Vagina (tissue), 2 donors: ENCODE measurements around the gene DGKD. TPM values are rescaled to one million over a fixed set of nuclear protein-coding genes. Genes with fewer than 3 reads are reported as not detected.
A peak's percentile ranks its signal among the peaks of the same experiment; 100 is the strongest.

Experiments used
- DNase-seq, 2 donors: peaks; one replicate each; pipeline ENCODE4 v3.0.0-alpha.2; 2017; ENCODE audit errors: extremely low spot score in 2 of 2
- H3K27ac ChIP-seq: fragments of 200-600 bp; sonication (generic); one replicate; pipeline ENCODE4 v1.5.1; 2019
- H3K27me3 ChIP-seq: fragments of 200-600 bp; sonication (generic); one replicate; pipeline ENCODE4 v1.5.1; 2019
- H3K36me3 ChIP-seq, 2 donors: fragments of 200-600 bp; sonication (generic); one replicate each; pipeline ENCODE4 v1.5.1; 2017 to 2019
- H3K4me1 ChIP-seq: fragments of 200-600 bp; sonication (generic); one replicate; pipeline ENCODE4 v1.5.1; 2019
- H3K4me3 ChIP-seq, 2 donors: fragments of 200-600 bp; sonication (generic); 1 replicate in 1 of 2; 2 replicates in 1 of 2; pipeline ENCODE4 v1.5.1; 2016 to 2019
- H3K9me3 ChIP-seq: fragments of 200-600 bp; sonication (generic); one replicate; pipeline ENCODE4 v1.5.1; 2019
- CTCF ChIP-seq, 3 experiments: fragments of 450-650 bp in 2 of 3; fragments of 200-600 bp in 1 of 3; sonication (generic) in 1 of 3; IDR thresholded peaks; one replicate each; pipeline ENCODE4 v1.5.1; 2017 to 2019; ENCODE audit warnings: antibody characterized with exemption in 3 of 3, mild to moderate bottlenecking in 2 of 3, moderate library complexity in 2 of 3
- POLR2A ChIP-seq, 2 donors: fragments of 450-650 bp; IDR thresholded peaks; one replicate each; pipeline ENCODE4 v1.6.1; 2017; ENCODE audit warnings: antibody characterized with exemption in 2 of 2, mild to moderate bottlenecking in 2 of 2, moderate library complexity in 2 of 2
- POLR2AphosphoS5 ChIP-seq, 2 donors: sonication (generic); formaldehyde crosslinking; IDR thresholded peaks; one replicate each; pipeline ENCODE4 v1.9.0; 2017; ENCODE audit warnings: antibody characterized with exemption in 2 of 2, mild to moderate bottlenecking in 2 of 2, low read depth in 1 of 2; ENCODE audit not compliant: insufficient read depth in 1 of 2
- intact Hi-C: fragments of 100-400 bp; cut with DNase I; formaldehyde crosslinking; loops from one replicate; pipeline ENCODE4 v1.15.1; 2023
- total RNA-seq: library from RNA; depleted of rRNA; stranded (reverse); fragments of >200 nt; gene quantifications from one replicate; pipeline ENCODE4 v1.2.3, GENCODE V29; 2016

Gene DGKD
- total RNA-seq, 1 donor from 2014 or later = 13.3 TPM

GRCh38 chr2:233424154-233424951 is 70.1 kb downstream of the DGKD start:
- peak in 1 of 2 donors; percentile 77 for DNase-seq

DNA sequence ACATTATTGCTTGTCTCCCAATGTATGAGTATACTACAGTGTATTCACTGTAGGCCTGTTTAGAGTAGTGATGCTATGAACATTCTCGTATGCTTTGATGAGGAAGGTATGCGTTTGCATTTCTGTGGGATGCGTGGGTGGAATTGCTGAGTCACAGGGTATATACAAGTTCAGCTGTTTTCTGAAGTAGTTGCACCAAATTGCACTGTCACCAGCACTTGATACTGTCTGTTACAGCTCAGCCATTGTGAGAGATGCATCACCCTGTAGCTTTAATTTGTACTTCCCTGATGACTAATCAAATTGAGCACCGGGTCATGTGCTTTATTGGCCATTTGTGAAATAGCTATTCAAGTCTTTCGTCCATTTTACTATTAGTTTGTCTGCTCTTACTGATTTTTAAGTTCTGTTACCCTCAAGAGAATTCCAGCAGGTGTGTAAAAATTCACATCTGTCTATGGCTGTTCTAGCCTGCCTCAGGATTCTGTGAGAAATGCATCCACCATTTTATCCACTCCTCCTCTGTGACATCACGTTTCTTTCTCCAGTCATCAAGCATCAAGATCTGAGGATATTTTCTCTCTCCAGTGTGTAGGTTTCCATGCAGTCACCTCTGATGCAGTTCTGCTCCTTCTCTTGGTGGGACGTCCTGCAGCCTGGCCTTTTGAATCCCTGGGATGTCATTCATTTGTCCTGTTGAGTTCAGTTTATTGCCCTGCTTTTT is 72.5 kb downstream of the DGKD start:
- Histone ChIP-seq H3K27ac (no peak overlapping the region), H3K36me3 (no peaks in the 10 kb centered on the region), H3K4me1 (peaks cover 14% of the 10 kb centered on the region), H3K9me3 (no peaks in the 10 kb centered on the region), H3K4me3 (no peak overlapping the region), H3K27me3 (no peaks in the 10 kb centered on the region)
- intact Hi-C loops = no loop called here
- DNase-seq = no peak
- TF ChIP-seq POLR2A (IDR thresholded peaks at IDR 0.05) (no peak), CTCF (IDR thresholded peaks at IDR 0.05) (no peak), POLR2AphosphoS5 (IDR thresholded peaks at IDR 0.05; ENCODE audit: insufficient read depth in 1 of 2, low read depth in 1 of 2) (no peak)

More at GRCh38 chr2:233424154-233424951, 70.1 kb downstream of the DGKD start:
- TF ChIP-seq CTCF (IDR thresholded peaks at IDR 0.05) = no peak
- no peak for TF ChIP-seq POLR2AphosphoS5 (IDR thresholded peaks at IDR 0.05; ENCODE audit: insufficient read depth in 1 of 2, low read depth in 1 of 2)
- no peak for TF ChIP-seq POLR2A (IDR thresholded peaks at IDR 0.05)
- no peaks in the 10 kb centered on the region for H3K27me3 ChIP-seq
- no peaks in the 10 kb centered on the region for H3K36me3 ChIP-seq
- intact Hi-C loops = no loop called here
- no peak overlapping the region for H3K27ac ChIP-seq
- peaks cover 21% of the 10 kb centered on the region for H3K4me1 ChIP-seq
- no peaks in the 10 kb centered on the region for H3K9me3 ChIP-seq
- H3K4me3 ChIP-seq = no peak overlapping the region

DNA sequence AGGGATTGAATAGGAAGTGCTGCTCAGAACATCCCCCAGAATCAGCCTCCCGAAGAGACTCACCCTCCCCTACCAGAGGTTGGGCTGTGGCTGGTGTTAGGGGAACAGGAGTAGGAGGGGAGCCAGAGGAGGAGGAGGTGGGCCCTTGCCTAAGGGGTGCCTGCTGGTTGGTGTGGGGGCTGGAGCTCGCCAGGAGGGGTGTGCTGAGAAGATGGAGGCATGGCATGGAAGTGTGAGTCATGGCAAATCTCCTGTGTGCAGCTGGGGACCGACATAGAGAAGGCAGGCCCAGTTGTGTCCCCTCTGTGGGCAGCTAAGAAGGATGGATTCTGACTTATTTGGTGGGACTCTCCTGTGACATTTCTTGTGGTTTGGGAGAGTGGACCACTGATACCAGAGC is 73.7 kb downstream of the DGKD start:
- Histone ChIP-seq H3K36me3 (no peaks in the 10 kb centered on the region), H3K27me3 (no peaks in the 10 kb centered on the region), H3K4me1 (peaks cover 7% of the 10 kb centered on the region), H3K9me3 (no peaks in the 10 kb centered on the region), H3K27ac (no peak overlapping the region), H3K4me3 (no peak overlapping the region)
- intact Hi-C loops = no loop called here
- TF ChIP-seq POLR2A (IDR thresholded peaks at IDR 0.05) (no peak), POLR2AphosphoS5 (IDR thresholded peaks at IDR 0.05; ENCODE audit: insufficient read depth in 1 of 2, low read depth in 1 of 2) (no peak), CTCF (IDR thresholded peaks at IDR 0.05) (no peak)
- DNase-seq = peak in 1 of 2 donors; percentile 62

GRCh38 chr2:233428438-233428837 is 74.1 kb downstream of the DGKD start:
- no peak overlapping the region for H3K27ac ChIP-seq
- peaks cover 7% of the 10 kb centered on the region for H3K4me1 ChIP-seq
- H3K9me3 ChIP-seq = no peaks in the 10 kb centered on the region
- H3K27me3 ChIP-seq = no peaks in the 10 kb centered on the region
- no peak overlapping the region for H3K4me3 ChIP-seq
- no peak for DNase-seq
- intact Hi-C loops = no loop called here
- no peaks in the 10 kb centered on the region for H3K36me3 ChIP-seq
- TF ChIP-seq POLR2A (IDR thresholded peaks at IDR 0.05) (no peak), POLR2AphosphoS5 (IDR thresholded peaks at IDR 0.05; ENCODE audit: insufficient read depth in 1 of 2, low read depth in 1 of 2) (no peak), CTCF (IDR thresholded peaks at IDR 0.05) (no peak)
